GM21723 (cell line): Measurements from ENCODE around the gene ADAM12.
"Not testable (repeated sequence)": the region's sequence is repeated elsewhere in the genome, so short reads cannot be mapped to it uniquely, and the experiment has no call there.

Experiments used
- ATAC-seq: cut with Tn5 transposase; IDR thresholded peaks from one replicate; pipeline ENCODE4 v1.9.1; 2021; ENCODE audit warnings: mild to moderate bottlenecking, moderate library complexity; ENCODE audit not compliant: unreplicated experiment

ADAM12 gene

GRCh38 chr10:125994601-125995000 is 393.7 kb downstream of the ADAM12 start:
- ATAC-seq, result no peak

GRCh38 chr10:125992254-125992653 is 396.0 kb downstream of the ADAM12 start:
- ATAC-seq, result no peak

DNA sequence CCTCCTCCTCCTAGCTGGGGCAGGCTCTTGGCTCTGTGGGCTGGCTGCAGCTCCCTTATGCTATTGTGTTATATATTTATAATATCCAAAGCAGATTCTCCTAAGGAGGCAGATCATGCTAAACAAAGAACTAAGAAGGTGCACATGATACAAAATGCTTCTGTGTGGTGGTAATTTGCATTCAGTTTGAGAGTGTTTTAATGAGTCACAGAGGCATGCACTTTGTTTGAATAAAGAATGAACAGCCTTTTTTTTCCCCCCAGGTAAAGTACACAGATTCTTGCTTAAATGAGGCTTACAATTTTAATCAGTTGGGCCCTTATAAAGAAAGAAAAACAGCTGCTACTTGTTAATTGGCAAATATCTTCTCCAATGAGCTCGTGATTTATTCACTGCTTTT is 396.9 kb downstream of the ADAM12 start:
- ATAC-seq, result no peak

DNA sequence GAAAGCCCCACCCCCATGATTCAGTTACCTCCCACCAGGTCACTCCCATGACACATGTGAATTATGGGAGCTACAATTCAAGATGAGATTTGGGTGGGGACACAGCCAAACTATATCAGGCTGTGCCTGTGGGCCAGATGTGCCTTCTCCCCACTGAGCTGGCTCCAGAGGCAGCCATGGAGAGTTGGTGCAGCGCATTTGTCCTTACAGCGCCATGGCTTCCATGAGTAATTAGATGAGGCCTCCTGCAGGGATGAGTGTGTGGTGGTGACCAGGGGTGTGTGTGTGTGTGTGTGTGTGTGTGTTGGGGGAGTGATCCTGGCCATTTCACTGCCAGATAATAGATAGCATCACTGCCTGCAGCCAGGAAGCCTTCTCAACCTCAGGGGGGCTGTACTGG is 397.3 kb downstream of the ADAM12 start:
- ATAC-seq, result no peak

- no peak for ATAC-seq
Measured at GRCh38 chr10:125989791-125990190, 398.5 kb downstream of the ADAM12 start.

GRCh38 chr10:125985557-125986240 is 402.6 kb downstream of the ADAM12 start:
- no peak for ATAC-seq

DNA sequence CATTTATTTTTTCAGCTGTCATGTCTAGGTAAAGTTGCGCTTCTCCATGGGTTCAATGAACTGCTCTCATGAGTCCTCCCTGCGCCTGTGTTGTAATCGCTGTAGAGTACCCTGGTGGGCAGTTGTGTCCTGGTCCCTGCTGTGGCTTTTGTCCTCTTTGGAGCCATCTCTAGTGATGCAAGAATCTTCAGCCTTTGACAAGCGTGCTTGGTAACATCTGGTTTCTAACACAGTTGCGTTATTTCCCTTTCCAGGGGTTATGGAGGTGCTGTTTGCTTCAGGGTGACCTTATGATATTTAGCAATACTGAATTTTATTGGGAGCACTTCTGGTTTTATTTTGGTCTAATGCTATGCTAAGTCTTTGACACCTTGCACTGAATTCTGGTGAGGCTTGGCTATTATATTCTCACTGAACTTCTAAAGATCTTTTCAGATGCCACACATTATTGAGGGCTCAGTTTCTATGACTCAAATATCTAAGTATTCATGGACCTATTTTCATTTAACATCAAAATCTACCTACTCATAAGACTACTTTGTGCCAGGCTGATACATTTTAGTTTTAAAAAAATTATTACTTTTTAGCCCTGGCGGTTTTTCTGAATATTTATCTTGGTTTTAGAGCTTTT is 403.3 kb downstream of the ADAM12 start:
- ATAC-seq, result no peak

- no peak for ATAC-seq
Measured at GRCh38 chr10:125984346-125984745, 403.9 kb downstream of the ADAM12 start.

GRCh38 chr10:125983656-125984055 is 404.6 kb downstream of the ADAM12 start:
- ATAC-seq, result no peak

- no peak for ATAC-seq
Measured at GRCh38 chr10:125983161-125983560, 405.1 kb downstream of the ADAM12 start.

- ATAC-seq, result peak; percentile 76
Measured at GRCh38 chr10:125982260-125982948, 405.9 kb downstream of the ADAM12 start.

DNA sequence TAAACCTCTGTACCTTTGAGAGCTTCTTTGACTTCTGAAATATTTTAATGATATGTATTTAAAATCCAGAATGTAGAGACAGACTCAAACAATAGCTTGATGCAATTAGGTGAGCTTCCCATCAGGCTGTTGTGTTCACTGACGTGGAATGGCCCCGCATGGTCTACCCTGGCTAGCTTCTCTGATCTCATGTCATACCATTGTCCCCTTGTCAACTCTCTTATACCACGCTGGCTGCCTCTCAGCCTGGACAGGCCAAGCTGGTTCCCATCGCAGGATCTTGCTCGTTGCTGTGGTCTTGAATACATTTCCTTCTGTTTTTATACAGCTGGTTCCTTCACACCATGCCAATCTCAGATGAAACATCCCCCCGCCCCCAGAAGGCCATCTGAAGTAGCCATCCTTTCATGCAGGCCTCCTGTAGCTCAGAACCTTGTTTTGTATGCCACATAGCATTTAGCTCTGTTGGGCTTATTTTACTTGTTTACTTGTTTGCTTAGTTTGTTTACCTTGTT is 407.7 kb downstream of the ADAM12 start:
- no peak for ATAC-seq

- ATAC-seq, result no peak
Measured at GRCh38 chr10:125979976-125980375, 408.3 kb downstream of the ADAM12 start.

DNA sequence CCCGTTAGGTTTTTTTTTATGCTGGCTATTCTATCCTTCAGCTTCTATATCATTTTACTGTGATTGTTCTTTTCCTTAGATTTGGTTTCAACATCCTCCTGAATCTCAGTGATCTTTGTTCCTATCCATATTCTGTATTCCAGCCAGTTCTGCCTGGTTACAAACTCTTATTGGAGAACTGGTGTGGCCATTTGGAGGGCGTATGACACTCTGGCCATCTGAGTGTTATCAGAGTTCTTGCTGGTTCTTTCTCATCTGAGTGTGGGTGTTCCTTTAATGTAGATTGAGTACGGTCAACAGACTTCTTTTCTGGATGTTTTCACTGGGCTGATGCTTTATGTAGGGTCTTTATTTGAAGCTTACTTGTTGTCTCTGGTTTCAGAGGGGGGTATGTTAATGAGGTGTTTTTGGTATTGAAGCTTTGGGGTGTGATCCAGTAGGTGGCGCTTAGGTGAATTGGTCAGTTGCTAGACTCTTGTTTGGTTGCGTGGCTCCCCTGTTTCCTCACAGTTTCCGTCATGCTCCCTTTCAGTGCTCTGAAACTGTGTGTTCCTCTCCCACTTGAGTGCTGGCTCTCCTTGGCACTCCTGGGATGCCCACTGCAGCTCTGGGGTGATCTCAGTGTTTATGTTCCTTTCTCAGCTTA is 411.2 kb downstream of the ADAM12 start:
- ATAC-seq, result no peak

DNA sequence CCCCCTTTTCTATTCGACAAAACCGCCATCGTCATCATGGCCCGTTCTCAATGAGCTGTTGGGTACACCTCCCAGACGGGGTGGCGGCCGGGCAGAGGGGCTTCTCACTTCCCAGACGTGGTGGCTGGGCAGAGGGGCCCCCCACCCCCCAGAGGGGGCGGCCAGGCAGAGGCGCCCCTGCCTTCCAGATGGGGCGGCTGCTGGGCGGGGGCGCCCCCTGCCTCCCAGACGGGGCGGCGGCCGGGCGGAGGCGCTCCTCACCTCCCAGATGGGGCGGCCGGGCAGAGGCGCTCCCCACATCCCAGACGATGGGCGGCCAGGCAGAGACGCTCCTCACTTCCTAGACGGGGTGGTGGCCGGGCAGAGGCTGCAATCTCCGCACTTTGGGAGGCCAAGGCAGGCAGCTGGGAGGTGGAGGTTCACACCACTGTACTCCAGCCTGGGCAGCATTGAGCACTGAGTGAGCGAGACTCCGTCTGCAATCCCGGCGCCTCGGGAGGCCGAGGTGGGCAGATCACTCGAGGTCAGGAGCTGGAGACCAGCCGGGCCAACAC is 418.1 kb downstream of the ADAM12 start:
- ATAC-seq, result not testable (repeated sequence)

GRCh38 chr10:125967533-125967932 is 420.7 kb downstream of the ADAM12 start:
- ATAC-seq, result no peak

DNA sequence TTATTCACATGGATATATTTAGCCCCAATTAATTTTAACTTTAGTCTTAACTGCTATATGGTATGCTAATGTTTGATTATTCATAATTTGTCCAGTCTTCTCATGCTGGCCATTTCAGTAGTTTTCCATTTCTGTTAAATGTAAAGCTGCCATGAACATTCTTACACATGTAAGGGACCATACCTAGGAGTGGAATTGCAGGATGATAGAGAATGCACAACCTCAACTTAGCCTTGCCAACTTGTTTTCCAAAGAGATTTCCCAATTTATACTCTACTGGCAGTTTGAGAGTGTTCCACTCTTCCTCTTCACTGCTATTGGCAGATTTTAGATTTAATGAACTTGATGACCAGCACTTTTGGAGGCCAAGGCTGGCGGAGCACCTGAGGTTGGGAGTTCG is 423.7 kb downstream of the ADAM12 start:
- ATAC-seq, result no peak
